GM19438 (cell line): ENCODE results near the gene PDZD2.

Experiments
- ATAC-seq: cut with Tn5 transposase; IDR thresholded peaks from one replicate; pipeline ENCODE4 v1.9.1; 2021; ENCODE audit warnings: low read depth; ENCODE audit not compliant: unreplicated experiment

PDZD2 gene

GRCh38 chr5:32150366-32150765 lies 511.4 kb downstream of the PDZD2 start:
- no peak for ATAC-seq

GRCh38 chr5:32151198-32151597 lies 512.3 kb downstream of the PDZD2 start:
- no peak for ATAC-seq

DNA sequence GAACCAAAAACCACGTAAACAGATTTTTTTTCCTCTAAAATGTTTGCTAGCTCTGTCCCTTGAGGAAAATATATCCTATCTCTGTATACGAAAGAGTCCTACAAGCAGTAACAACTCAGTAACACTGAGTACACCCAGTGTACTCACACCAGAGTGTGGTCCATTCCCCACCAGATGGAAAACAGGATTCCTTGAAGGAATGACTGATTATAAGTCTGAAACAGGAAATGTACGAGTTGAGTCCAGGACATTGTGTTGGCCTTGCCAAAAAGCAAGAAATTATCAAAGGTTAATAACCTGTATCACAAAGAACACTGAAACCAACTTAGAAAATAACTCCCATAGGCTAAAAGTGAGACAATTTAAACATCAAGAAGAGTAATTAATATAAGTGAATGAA lies 514.8 kb downstream of the PDZD2 start:
- ATAC-seq, result no peak

- no peak for ATAC-seq
Observed at GRCh38 chr5:32155211-32155610, 516.3 kb downstream of the PDZD2 start.

DNA sequence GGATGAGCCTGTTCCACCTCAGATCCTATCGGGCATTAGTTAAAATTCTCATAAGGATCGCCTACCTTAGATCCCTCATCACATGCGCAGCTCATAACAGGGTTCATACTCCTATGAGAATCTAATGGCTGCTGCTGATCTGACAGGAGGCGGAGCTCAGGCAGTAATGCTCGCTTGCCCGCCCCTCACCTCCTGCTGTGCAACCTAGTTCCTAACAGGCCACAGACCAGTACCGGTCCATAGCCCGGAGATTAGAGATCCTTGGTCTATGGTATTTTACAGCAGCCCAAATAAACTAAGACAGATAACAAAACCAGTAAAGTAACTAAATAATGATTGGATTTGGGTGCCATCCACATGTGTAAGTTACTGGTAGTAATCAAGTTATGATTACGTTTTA lies 517.7 kb downstream of the PDZD2 start:
- ATAC-seq, result no peak

- no peak for ATAC-seq
Observed at GRCh38 chr5:32157078-32157477, 518.1 kb downstream of the PDZD2 start.

DNA sequence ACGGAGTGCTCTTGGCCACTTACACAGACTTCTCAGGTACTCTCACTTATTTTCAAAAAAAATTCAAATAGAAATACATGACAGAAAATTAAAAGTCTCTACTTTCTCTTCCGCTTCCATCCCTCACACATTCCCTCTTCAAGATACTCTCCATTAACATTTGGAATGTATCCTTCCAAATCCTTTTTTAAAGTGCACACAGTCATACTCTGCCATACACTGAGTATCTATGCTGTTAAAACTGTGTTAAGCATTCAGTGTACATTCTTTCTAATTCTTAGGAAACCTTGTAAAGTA lies 519.7 kb downstream of the PDZD2 start:
- no peak for ATAC-seq

- ATAC-seq, result no peak
Observed at GRCh38 chr5:32159328-32160072, 520.6 kb downstream of the PDZD2 start.

GRCh38 chr5:32160228-32160627 lies 521.3 kb downstream of the PDZD2 start:
- no peak for ATAC-seq
